ENCODE data around the gene COL28A1. TPM values are rescaled to one million over a fixed set of nuclear protein-coding genes. Genes with fewer than 3 reads are reported as not detected.

The COL28A1 gene
- total and polyA plus RNA-seq, 2 experiments from 2014 or later, result 0.31 to 0.70 TPM

DNA sequence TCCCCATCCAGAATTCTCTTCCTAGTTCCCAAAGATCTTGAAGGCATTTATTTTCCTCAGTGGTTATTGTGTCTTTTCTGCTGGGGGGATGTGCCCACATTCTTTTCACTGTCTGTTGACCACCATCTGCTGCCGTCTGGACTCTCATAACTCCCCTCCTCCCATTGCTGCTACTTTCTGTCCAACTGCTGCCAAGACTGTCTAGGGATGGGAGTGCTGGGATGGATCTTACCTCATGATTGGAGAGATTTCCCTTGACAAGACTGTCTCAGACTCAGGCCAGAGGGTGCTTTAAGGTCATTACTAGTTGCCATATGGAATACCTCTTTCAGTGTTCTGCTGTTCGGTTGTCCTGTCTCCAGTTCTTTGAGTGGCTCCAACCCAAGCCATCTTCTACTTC is 211.8 kb downstream of the COL28A1 start:
- Histone ChIP-seq H3K27ac (ENCODE audit: low read depth) (no peak overlapping the region), H3K36me3 (ENCODE audit: insufficient read depth) (no peaks in the 10 kb centered on the region), H3K27me3 (ENCODE audit: insufficient read depth) (no peaks in the 10 kb centered on the region), H3K4me2 (no peak overlapping the region), H3K9me2 (ENCODE audit: insufficient read depth) (0 out of 2 replicates have a peak, but pooled peaks cover 8% of the 10 kb centered on the region), H2AFZ (peak overlapping the region; percentile 56; the same call in 1 of the 2 replicates), H3K4me3 (no peak overlapping the region), H4K20me1 (replicated peaks; ENCODE audit: insufficient read depth) (no peaks in the 10 kb centered on the region), H3K4me1 (ENCODE audit: insufficient read depth) (no peaks in the 10 kb centered on the region), H3F3A (replicated peaks; ENCODE audit: low read depth) (no peaks in the 10 kb centered on the region), H3K79me2 (replicated peaks; ENCODE audit: insufficient read depth) (no peaks in the 10 kb centered on the region)
- Mint-ChIP-seq H3K4me1 (peaks cover 4% of the 10 kb centered on the region; the same call in 2 of the 3 replicates), H3K27me3 (ENCODE audit: insufficient read depth, low read depth, poor library complexity) (peaks cover 1% of the 10 kb centered on the region), H3K36me3 (ENCODE audit: low read depth) (no peaks in the 10 kb centered on the region), H3K27ac (no peak overlapping the region), H3K9me3 (no peaks in the 10 kb centered on the region), H3K4me3 (no peak overlapping the region)
- no peak for ATAC-seq
- TF ChIP-seq, protein P1, sequence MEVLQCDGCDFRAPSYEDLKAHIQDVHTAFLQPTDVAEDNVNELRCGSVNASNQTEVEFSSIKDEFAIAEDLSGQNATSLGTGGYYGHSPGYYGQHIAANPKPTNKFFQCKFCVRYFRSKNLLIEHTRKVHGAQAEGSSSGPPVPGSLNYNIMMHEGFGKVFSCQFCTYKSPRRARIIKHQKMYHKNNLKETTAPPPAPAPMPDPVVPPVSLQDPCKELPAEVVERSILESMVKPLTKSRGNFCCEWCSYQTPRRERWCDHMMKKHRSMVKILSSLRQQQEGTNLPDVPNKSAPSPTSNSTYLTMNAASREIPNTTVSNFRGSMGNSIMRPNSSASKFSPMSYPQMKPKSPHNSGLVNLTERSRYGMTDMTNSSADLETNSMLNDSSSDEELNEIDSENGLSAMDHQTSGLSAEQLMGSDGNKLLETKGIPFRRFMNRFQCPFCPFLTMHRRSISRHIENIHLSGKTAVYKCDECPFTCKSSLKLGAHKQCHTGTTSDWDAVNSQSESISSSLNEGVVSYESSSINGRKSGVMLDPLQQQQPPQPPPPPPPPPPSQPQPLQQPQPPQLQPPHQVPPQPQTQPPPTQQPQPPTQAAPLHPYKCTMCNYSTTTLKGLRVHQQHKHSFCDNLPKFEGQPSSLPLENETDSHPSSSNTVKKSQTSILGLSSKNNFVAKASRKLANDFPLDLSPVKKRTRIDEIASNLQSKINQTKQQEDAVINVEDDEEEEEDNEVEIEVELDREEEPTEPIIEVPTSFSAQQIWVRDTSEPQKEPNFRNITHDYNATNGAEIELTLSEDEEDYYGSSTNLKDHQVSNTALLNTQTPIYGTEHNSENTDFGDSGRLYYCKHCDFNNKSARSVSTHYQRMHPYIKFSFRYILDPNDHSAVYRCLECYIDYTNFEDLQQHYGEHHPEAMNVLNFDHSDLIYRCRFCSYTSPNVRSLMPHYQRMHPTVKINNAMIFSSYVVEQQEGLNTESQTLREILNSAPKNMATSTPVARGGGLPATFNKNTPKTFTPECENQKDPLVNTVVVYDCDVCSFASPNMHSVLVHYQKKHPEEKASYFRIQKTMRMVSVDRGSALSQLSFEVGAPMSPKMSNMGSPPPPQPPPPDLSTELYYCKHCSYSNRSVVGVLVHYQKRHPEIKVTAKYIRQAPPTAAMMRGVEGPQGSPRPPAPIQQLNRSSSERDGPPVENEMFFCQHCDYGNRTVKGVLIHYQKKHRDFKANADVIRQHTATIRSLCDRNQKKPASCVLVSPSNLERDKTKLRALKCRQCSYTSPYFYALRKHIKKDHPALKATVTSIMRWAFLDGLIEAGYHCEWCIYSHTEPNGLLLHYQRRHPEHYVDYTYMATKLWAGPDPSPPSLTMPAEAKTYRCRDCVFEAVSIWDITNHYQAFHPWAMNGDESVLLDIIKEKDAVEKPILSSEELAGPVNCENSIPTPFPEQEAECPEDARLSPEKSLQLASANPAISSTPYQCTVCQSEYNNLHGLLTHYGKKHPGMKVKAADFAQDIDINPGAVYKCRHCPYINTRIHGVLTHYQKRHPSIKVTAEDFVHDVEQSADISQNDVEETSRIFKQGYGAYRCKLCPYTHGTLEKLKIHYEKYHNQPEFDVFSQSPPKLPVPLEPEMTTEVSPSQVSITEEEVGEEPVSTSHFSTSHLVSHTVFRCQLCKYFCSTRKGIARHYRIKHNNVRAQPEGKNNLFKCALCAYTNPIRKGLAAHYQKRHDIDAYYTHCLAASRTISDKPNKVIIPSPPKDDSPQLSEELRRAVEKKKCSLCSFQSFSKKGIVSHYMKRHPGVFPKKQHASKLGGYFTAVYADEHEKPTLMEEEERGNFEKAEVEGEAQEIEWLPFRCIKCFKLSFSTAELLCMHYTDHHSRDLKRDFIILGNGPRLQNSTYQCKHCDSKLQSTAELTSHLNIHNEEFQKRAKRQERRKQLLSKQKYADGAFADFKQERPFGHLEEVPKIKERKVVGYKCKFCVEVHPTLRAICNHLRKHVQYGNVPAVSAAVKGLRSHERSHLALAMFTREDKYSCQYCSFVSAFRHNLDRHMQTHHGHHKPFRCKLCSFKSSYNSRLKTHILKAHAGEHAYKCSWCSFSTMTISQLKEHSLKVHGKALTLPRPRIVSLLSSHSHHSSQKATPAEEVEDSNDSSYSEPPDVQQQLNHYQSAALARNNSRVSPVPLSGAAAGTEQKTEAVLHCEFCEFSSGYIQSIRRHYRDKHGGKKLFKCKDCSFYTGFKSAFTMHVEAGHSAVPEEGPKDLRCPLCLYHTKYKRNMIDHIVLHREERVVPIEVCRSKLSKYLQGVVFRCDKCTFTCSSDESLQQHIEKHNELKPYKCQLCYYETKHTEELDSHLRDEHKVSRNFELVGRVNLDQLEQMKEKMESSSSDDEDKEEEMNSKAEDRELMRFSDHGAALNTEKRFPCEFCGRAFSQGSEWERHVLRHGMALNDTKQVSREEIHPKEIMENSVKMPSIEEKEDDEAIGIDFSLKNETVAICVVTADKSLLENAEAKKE (CRISPR knock-in tag; IDR thresholded peaks at IDR 0.05), result no peak
- TF ChIP-seq CREB1 (CRISPR knock-in tag; IDR thresholded peaks at IDR 0.05; ENCODE audit: low read depth), result no peak
- TF ChIP-seq NANOG (IDR thresholded peaks at IDR 0.05; ENCODE audit: borderline replicate concordance), result no peak
- DNase-seq (ENCODE audit: low spot score), result no peak

DNA sequence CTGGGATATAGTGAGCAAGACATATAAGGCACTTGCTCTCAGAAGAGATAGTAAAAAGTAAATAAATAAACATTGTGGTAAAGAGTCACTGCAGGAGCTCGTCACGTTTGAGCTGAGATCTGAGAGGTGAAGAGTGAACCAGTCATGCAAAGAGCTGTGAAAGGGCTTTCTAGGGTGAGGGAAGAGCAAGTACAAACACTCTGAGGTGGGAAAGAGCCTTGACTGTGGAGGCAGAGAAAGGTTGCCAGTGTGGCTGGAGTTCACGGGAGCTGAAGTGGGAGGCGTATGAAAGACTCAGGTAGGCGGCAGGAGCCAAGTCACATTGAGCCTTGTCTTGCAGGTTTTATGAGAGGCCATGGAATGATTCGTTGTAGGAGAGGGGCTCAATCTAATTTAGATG is 212.3 kb downstream of the COL28A1 start:
- H3K27me3 ChIP-seq (ENCODE audit: insufficient read depth), result no peaks in the 10 kb centered on the region
- Mint-ChIP-seq H3K27ac (no peak overlapping the region), H3K4me1 (peaks cover 4% of the 10 kb centered on the region; the same call in 2 of the 3 replicates), H3K36me3 (ENCODE audit: low read depth) (no peaks in the 10 kb centered on the region; the same call in 2 of the 3 replicates), H3K9me3 (no peaks in the 10 kb centered on the region), H3K27me3 (ENCODE audit: insufficient read depth, low read depth, poor library complexity) (peaks cover 1% of the 10 kb centered on the region), H3K4me3 (no peak overlapping the region)
- H3K4me1 ChIP-seq (ENCODE audit: insufficient read depth), result no peaks in the 10 kb centered on the region
- no peak for ATAC-seq
- no peak overlapping the region for H3K4me3 ChIP-seq
- H2AFZ ChIP-seq, result peak overlapping the region; percentile 56; the same call in 1 of the 2 replicates
- no peak for DNase-seq (ENCODE audit: low spot score)
- no peak overlapping the region for H3K27ac ChIP-seq (ENCODE audit: low read depth)
- H3K79me2 ChIP-seq (replicated peaks; ENCODE audit: insufficient read depth), result no peaks in the 10 kb centered on the region
- no peaks in the 10 kb centered on the region for H4K20me1 ChIP-seq (replicated peaks; ENCODE audit: insufficient read depth)
- H3K4me2 ChIP-seq, result no peak overlapping the region
- H3K9me2 ChIP-seq (ENCODE audit: insufficient read depth), result peaks cover 12% of the 10 kb centered on the region; the same call in 1 of the 2 replicates
- H3K36me3 ChIP-seq (ENCODE audit: insufficient read depth), result no peaks in the 10 kb centered on the region
- no peaks in the 10 kb centered on the region for H3F3A ChIP-seq (replicated peaks; ENCODE audit: low read depth)
- TF ChIP-seq EZH2 (IDR thresholded peaks at IDR 0.05; ENCODE audit: low read depth, unreplicated experiment) (no peak), EZH2phosphoT487 (IDR thresholded peaks at IDR 0.05; ENCODE audit: unreplicated experiment) (no peak), NANOG (IDR thresholded peaks at IDR 0.05; ENCODE audit: borderline replicate concordance) (no peak)
- TF ChIP-seq, protein P1 (CRISPR knock-in tag; IDR thresholded peaks at IDR 0.05), result no peak
